Measurements from ENCODE around the gene AASDH.

- TF ChIP-seq, protein P1, sequence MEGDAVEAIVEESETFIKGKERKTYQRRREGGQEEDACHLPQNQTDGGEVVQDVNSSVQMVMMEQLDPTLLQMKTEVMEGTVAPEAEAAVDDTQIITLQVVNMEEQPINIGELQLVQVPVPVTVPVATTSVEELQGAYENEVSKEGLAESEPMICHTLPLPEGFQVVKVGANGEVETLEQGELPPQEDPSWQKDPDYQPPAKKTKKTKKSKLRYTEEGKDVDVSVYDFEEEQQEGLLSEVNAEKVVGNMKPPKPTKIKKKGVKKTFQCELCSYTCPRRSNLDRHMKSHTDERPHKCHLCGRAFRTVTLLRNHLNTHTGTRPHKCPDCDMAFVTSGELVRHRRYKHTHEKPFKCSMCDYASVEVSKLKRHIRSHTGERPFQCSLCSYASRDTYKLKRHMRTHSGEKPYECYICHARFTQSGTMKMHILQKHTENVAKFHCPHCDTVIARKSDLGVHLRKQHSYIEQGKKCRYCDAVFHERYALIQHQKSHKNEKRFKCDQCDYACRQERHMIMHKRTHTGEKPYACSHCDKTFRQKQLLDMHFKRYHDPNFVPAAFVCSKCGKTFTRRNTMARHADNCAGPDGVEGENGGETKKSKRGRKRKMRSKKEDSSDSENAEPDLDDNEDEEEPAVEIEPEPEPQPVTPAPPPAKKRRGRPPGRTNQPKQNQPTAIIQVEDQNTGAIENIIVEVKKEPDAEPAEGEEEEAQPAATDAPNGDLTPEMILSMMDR (IDR thresholded peaks at IDR 0.05; ENCODE audit: low read depth, low read length, missing input control) = no peak
- TF ChIP-seq MAX (IDR thresholded peaks at IDR 0.05) (no peak), TAF1 (conservative IDR thresholded peaks at IDR 0.05) (no peak), JUND (IDR thresholded peaks at IDR 0.05) (no peak), EGR1 (IDR thresholded peaks at IDR 0.05; ENCODE audit: low read depth in 2 of 2) (no peak), RXRA (IDR thresholded peaks at IDR 0.05) (no peak)
- TF ChIP-seq, protein P2, sequence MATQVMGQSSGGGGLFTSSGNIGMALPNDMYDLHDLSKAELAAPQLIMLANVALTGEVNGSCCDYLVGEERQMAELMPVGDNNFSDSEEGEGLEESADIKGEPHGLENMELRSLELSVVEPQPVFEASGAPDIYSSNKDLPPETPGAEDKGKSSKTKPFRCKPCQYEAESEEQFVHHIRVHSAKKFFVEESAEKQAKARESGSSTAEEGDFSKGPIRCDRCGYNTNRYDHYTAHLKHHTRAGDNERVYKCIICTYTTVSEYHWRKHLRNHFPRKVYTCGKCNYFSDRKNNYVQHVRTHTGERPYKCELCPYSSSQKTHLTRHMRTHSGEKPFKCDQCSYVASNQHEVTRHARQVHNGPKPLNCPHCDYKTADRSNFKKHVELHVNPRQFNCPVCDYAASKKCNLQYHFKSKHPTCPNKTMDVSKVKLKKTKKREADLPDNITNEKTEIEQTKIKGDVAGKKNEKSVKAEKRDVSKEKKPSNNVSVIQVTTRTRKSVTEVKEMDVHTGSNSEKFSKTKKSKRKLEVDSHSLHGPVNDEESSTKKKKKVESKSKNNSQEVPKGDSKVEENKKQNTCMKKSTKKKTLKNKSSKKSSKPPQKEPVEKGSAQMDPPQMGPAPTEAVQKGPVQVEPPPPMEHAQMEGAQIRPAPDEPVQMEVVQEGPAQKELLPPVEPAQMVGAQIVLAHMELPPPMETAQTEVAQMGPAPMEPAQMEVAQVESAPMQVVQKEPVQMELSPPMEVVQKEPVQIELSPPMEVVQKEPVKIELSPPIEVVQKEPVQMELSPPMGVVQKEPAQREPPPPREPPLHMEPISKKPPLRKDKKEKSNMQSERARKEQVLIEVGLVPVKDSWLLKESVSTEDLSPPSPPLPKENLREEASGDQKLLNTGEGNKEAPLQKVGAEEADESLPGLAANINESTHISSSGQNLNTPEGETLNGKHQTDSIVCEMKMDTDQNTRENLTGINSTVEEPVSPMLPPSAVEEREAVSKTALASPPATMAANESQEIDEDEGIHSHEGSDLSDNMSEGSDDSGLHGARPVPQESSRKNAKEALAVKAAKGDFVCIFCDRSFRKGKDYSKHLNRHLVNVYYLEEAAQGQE (IDR thresholded peaks at IDR 0.05) = no peak
Measured at GRCh38 chr4:56316011-56316650, 71.2 kb downstream of the AASDH start.
